Lower lobe of right lung (tissue), 2 donors: ENCODE measurements around the gene KRT6A. TPM values are rescaled to one million over a fixed set of nuclear protein-coding genes. Genes with fewer than 3 reads are reported as not detected.

Experiments
- ATAC-seq, 2 donors: fragments of 200-7000 bp; cut with Tn5 transposase; one replicate each; pipeline ENCODE4 v1.9.1; 2020 to 2022; ENCODE audit warnings: mild to moderate bottlenecking in 2 of 2, moderate library complexity in 2 of 2
- DNase-seq: peaks from one replicate; pipeline ENCODE4 v3.0.0-alpha.2; 2020
- H3K27ac ChIP-seq: fragments of 200-600 bp; one replicate; pipeline ENCODE4 v1.8.0; 2022
- H3K27me3 ChIP-seq: fragments of 200-600 bp; one replicate; pipeline ENCODE4 v1.8.0; 2022; ENCODE audit warnings: low read depth
- H3K36me3 ChIP-seq: fragments of 200-600 bp; one replicate; pipeline ENCODE4 v1.8.0; 2022; ENCODE audit warnings: mild to moderate bottlenecking
- H3K4me1 ChIP-seq: fragments of 200-600 bp; one replicate; pipeline ENCODE4 v1.8.0; 2022
- H3K4me3 ChIP-seq: fragments of 200-600 bp; one replicate; pipeline ENCODE4 v1.8.0; 2022; ENCODE audit warnings: mild to moderate bottlenecking
- H3K9me3 ChIP-seq: fragments of 200-600 bp; one replicate; pipeline ENCODE4 v1.8.0; 2022
- intact Hi-C: fragments of 100-400 bp; cut with DNase I; formaldehyde crosslinking; loops from one replicate; pipeline ENCODE4 v1.11.0; 2022
- total RNA-seq: library from RNA; stranded (reverse); fragmentation: NEBNext Ultra II Directional; extraction: Animal tissue kit (Norgen Biotek cat#: 25700); gene quantifications from one replicate; pipeline ENCODE4 v1.2.1, GENCODE V29; 2021
- TF ChIP-seq, protein P1 (sequence below): fragments of 200-600 bp; IDR thresholded peaks from one replicate; pipeline ENCODE4 v1.8.0; 2022; ENCODE audit warnings: antibody characterized with exemption, mild to moderate bottlenecking
- donor health status: DM: no; HTN: yes; CAD: no; lungs with severe emphysema.

KRT6A gene
- total RNA-seq, 1 donor from 2014 or later: 0.74 TPM

DNA sequence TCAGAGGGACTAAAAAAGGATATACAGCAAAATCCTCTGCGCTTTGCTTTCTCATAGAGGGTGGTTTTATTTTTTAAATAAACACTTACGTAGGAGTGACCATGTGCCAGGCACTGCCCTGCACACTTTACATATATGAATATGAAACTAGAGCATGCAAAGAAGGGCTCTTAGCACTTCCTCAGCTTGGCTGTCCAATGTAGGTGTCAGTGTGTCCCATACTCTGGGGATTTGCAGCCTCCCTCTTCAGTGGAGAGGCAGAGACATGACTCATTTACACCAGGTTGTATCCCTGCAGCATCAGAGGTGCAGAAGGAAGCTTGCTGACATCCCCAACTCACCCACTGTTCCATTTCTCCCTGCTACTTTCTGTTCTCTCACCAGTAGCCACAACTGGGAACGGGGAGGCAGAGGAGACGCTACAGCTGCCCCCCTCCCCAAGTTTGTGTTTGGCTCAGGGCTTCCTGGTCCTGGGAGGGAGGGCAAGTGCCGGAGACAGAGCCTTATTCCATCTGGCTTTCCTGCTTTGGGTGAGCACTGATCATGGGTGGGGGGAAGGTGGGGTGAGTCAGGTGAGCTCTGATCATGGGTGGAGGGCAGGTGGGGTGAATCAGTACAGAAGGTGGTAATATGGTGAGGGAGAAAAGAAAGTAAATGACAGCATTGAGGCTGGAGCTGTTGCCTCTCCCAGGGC is 32.0 kb upstream of the KRT6A start:
- Histone ChIP-seq H3K27me3 (peaks cover 3% of the 10 kb centered on the region), H3K27ac (no peak overlapping the region), H3K4me1 (no peaks in the 10 kb centered on the region), H3K9me3 (no peaks in the 10 kb centered on the region), H3K4me3 (no peak overlapping the region), H3K36me3 (no peaks in the 10 kb centered on the region)
- TF ChIP-seq, protein P1, sequence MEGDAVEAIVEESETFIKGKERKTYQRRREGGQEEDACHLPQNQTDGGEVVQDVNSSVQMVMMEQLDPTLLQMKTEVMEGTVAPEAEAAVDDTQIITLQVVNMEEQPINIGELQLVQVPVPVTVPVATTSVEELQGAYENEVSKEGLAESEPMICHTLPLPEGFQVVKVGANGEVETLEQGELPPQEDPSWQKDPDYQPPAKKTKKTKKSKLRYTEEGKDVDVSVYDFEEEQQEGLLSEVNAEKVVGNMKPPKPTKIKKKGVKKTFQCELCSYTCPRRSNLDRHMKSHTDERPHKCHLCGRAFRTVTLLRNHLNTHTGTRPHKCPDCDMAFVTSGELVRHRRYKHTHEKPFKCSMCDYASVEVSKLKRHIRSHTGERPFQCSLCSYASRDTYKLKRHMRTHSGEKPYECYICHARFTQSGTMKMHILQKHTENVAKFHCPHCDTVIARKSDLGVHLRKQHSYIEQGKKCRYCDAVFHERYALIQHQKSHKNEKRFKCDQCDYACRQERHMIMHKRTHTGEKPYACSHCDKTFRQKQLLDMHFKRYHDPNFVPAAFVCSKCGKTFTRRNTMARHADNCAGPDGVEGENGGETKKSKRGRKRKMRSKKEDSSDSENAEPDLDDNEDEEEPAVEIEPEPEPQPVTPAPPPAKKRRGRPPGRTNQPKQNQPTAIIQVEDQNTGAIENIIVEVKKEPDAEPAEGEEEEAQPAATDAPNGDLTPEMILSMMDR: no peak
- ATAC-seq: no peak
- no peak for DNase-seq
- intact Hi-C loops: no loop called here

DNA sequence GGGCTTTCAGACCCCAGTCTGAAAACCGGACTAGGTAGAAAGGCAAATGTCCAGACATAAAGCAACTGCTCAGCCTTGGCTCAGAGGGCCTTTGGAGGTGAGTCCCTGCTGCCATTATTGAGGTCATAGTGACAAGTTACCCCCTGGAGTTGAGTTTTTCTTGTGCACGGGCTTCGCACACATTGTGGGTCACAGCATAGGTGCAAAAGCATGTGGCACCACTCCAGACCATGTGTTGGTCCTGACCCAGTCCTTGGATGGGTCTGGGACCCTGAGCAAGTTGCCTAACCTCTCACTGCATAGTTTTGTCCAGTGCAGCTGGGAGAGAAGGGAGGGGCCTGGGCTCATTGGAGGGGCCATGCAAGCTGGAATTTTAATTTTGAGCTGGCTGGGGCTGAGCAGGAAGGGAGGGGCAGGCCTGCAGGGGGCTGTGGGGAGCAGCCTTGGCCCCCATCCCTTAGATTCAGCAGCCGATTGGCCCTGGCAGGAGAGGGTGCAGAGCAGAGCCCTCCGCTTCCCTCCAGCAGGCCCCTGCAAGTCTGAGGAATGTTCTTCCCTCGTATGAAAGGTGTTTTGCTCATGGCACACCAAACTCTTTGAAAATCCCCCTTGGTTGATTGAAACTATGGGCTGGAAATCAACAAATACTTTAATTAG is 31.3 kb upstream of the KRT6A start:
- H3K27ac ChIP-seq: no peak overlapping the region
- H3K27me3 ChIP-seq: peaks cover 3% of the 10 kb centered on the region
- no peaks in the 10 kb centered on the region for H3K9me3 ChIP-seq
- TF ChIP-seq, protein P1: no peak
- no peaks in the 10 kb centered on the region for H3K36me3 ChIP-seq
- no peaks in the 10 kb centered on the region for H3K4me1 ChIP-seq
- ATAC-seq (no peak), DNase-seq (no peak)
- intact Hi-C loops: no loop called here
- no peak overlapping the region for H3K4me3 ChIP-seq

DNA sequence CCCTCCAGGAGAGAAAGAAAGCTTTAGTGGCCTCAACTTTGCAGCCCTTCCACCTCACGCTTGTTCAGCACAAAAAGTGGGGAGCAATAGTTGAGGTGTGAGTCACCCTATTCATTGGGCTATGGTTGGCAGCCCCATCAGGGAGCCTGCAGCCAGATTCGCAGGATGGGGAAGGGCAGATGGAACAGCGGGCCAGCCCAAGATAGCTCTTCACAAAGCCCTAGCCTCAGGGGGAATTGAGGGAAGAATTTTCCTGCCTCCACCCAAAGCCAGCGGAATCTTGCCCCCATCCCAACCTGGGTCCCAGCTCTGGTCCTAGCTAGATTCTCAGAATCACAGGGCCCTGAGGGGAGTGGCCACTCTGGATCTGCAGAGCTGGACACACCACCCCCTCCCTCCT is 30.8 kb upstream of the KRT6A start:
- TF ChIP-seq, protein P1: no peak
- Histone ChIP-seq H3K27ac (no peak overlapping the region), H3K4me3 (no peak overlapping the region), H3K27me3 (peaks cover 3% of the 10 kb centered on the region), H3K9me3 (no peaks in the 10 kb centered on the region), H3K36me3 (no peaks in the 10 kb centered on the region), H3K4me1 (no peaks in the 10 kb centered on the region)
- intact Hi-C loops: no loop called here
- ATAC-seq (no peak), DNase-seq (no peak)

DNA sequence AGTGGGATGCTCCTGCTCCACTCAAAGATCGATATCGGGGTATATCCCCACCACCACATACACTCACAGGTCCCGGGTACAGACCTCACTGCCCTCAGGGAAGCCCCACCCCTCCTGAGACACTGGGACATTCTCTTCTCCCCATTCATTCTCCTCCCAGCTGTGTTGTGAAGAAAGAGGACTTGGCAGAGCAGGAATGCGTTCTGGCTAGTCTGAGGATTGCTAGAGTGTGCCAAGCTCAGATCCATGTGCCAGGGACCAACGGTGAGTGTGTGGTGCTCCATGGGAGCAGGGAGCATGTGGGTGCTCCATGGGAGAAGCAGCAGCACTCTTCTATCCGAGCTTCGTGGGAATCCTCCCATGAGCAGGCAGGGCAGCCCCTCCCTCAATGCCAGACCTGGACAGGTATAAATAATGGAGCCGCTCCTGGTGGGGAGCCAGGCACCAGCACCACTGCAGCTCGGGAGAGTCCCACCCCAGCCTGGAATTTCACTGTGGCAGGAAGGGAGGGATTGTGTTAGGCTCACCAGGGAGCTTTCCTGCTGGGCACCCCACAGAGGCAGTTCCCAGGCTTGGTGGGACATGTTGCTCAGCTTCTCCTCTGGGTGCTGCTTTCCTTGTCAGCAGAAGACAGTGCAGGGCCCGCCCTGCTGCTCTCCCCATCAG is 29.4 kb upstream of the KRT6A start:
- Histone ChIP-seq H3K4me1 (no peaks in the 10 kb centered on the region), H3K27ac (no peak overlapping the region), H3K4me3 (no peak overlapping the region), H3K36me3 (no peaks in the 10 kb centered on the region), H3K27me3 (peaks cover under 1% of the 10 kb centered on the region), H3K9me3 (no peaks in the 10 kb centered on the region)
- ATAC-seq (no peak), DNase-seq (no peak)
- intact Hi-C loops: no loop called here
- TF ChIP-seq, protein P1: no peak

DNA sequence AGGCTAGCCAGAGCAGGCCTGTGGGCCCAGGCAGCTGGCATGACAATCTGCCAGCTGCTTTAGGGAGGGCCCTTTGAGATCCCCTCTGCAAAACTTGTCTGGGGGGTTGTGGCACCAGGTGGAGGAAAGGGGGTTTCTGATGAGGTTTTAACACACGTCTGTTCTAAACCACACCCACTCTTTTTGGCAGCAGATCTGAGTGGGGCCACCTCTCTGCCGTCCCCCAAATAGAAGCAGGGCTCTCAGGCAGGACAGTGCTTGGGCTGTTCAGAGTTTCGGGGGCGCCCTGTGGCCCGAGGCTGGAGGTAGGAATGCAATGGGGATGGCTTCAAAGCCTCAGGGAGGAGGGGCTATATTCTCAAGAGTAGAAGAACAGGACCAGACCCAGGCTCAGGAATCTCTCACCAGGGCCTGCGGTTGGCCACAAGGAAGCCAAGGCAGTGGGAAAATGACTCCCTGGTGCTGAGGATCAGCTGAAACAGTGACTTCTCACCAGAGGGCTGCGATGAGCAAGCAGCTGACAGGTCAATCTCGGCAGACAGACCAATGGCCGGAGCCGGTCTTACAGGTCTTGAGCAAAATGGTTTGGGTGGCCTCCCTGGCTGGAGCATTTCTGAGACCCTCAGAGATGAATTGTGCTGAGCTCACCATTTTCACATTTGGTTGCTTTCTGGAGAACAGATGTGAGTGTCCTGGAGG is 28.7 kb upstream of the KRT6A start:
- no peaks in the 10 kb centered on the region for H3K4me1 ChIP-seq
- no peak for DNase-seq
- no peaks in the 10 kb centered on the region for H3K27me3 ChIP-seq
- no peaks in the 10 kb centered on the region for H3K9me3 ChIP-seq
- no peak overlapping the region for H3K27ac ChIP-seq
- no peaks in the 10 kb centered on the region for H3K36me3 ChIP-seq
- ATAC-seq: no peak
- no peak overlapping the region for H3K4me3 ChIP-seq
- TF ChIP-seq, protein P1: no peak
- intact Hi-C loops: no loop called here
